ENCODE data around the gene TSEN2. TPM values are rescaled to one million over a fixed set of nuclear protein-coding genes. Genes with fewer than 3 reads are reported as not detected.

The TSEN2 gene
- total and polyA plus RNA-seq, 2 of the 13 experiments (the other 11 are each of a cell fraction or from before 2014, with no cell fraction given), result 11.0 to 17.3 TPM

DNA sequence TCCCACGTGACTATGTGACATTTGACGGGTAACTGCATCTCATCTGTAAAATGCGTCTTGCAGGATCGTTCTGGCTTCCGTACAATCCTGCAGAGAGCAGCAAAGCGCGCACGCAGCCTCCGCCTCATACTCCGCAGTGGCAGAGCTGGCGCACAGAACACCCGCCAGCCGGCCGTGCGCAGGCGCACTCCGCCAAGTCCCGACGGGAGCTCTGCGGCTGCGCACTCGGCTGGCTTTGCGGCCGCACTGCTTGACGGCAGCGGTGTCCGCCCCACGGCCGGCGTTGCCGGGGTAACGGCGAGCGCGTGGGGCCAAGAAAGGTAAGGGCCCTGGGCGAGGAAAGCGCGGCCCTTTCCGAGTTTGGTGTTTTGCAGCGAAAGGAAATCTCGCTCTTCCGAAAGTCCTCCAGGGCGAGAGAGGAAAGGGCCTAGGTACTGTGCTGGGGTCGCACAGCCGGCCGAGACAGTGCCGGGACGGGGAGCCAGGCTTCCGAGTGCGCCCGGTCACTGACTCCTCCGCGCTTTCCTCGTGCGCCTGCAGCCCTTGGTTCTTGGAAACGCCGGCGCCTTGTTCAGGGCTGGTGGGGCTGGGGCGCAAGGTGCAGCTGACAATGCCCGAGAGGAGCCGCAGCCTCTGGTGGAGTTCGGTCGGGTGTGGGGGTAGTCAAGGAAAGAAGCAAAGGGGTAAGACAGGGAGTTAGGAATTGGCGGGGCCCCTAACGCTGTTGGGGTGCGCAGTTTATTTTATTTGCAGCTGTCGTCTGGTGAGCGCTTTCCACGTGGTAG is at the start of gene TSEN2 (continued):
- TF ChIP-seq, protein P1, sequence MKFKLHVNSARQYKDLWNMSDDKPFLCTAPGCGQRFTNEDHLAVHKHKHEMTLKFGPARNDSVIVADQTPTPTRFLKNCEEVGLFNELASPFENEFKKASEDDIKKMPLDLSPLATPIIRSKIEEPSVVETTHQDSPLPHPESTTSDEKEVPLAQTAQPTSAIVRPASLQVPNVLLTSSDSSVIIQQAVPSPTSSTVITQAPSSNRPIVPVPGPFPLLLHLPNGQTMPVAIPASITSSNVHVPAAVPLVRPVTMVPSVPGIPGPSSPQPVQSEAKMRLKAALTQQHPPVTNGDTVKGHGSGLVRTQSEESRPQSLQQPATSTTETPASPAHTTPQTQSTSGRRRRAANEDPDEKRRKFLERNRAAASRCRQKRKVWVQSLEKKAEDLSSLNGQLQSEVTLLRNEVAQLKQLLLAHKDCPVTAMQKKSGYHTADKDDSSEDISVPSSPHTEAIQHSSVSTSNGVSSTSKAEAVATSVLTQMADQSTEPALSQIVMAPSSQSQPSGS (CRISPR knock-in tag; IDR thresholded peaks at IDR 0.05), result no peak
- TF ChIP-seq CEBPG (CRISPR knock-in tag; IDR thresholded peaks at IDR 0.05) (peak; percentile 25; the same call in 1 of the 2 replicates), ZBTB21 (CRISPR knock-in tag; IDR thresholded peaks at IDR 0.05) (no peak), ZSCAN29 (CRISPR knock-in tag; conservative IDR thresholded peaks at IDR 0.05) (peak; percentile 67; the same call in 1 of the 2 replicates), FLYWCH1 (CRISPR knock-in tag; IDR thresholded peaks at IDR 0.05) (no peak), TMF1 (CRISPR knock-in tag; IDR thresholded peaks at IDR 0.05; ENCODE audit: low read depth) (no peak; the same call in 1 of the 2 replicates), ZNF101 (CRISPR knock-in tag; IDR thresholded peaks at IDR 0.05; ENCODE audit: borderline replicate concordance, low read depth) (no peak), KMT2B (CRISPR knock-in tag; IDR thresholded peaks at IDR 0.05) (peak; percentile 91), FOXJ3 (CRISPR knock-in tag; IDR thresholded peaks at IDR 0.05; ENCODE audit: borderline replicate concordance) (no peak; the same call in 1 of the 2 replicates)
- TF ChIP-seq, protein P2, sequence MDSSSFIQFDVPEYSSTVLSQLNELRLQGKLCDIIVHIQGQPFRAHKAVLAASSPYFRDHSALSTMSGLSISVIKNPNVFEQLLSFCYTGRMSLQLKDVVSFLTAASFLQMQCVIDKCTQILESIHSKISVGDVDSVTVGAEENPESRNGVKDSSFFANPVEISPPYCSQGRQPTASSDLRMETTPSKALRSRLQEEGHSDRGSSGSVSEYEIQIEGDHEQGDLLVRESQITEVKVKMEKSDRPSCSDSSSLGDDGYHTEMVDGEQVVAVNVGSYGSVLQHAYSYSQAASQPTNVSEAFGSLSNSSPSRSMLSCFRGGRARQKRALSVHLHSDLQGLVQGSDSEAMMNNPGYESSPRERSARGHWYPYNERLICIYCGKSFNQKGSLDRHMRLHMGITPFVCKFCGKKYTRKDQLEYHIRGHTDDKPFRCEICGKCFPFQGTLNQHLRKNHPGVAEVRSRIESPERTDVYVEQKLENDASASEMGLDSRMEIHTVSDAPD (CRISPR knock-in tag; IDR thresholded peaks at IDR 0.05), result 0 out of 2 replicates have a peak, but pooled peaks have one; percentile 38
- TF ChIP-seq, protein P3, sequence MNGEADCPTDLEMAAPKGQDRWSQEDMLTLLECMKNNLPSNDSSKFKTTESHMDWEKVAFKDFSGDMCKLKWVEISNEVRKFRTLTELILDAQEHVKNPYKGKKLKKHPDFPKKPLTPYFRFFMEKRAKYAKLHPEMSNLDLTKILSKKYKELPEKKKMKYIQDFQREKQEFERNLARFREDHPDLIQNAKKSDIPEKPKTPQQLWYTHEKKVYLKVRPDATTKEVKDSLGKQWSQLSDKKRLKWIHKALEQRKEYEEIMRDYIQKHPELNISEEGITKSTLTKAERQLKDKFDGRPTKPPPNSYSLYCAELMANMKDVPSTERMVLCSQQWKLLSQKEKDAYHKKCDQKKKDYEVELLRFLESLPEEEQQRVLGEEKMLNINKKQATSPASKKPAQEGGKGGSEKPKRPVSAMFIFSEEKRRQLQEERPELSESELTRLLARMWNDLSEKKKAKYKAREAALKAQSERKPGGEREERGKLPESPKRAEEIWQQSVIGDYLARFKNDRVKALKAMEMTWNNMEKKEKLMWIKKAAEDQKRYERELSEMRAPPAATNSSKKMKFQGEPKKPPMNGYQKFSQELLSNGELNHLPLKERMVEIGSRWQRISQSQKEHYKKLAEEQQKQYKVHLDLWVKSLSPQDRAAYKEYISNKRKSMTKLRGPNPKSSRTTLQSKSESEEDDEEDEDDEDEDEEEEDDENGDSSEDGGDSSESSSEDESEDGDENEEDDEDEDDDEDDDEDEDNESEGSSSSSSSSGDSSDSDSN (CRISPR knock-in tag; IDR thresholded peaks at IDR 0.05), result peak; percentile 66; the same call in 1 of the 2 replicates
- TF ChIP-seq, protein P4, sequence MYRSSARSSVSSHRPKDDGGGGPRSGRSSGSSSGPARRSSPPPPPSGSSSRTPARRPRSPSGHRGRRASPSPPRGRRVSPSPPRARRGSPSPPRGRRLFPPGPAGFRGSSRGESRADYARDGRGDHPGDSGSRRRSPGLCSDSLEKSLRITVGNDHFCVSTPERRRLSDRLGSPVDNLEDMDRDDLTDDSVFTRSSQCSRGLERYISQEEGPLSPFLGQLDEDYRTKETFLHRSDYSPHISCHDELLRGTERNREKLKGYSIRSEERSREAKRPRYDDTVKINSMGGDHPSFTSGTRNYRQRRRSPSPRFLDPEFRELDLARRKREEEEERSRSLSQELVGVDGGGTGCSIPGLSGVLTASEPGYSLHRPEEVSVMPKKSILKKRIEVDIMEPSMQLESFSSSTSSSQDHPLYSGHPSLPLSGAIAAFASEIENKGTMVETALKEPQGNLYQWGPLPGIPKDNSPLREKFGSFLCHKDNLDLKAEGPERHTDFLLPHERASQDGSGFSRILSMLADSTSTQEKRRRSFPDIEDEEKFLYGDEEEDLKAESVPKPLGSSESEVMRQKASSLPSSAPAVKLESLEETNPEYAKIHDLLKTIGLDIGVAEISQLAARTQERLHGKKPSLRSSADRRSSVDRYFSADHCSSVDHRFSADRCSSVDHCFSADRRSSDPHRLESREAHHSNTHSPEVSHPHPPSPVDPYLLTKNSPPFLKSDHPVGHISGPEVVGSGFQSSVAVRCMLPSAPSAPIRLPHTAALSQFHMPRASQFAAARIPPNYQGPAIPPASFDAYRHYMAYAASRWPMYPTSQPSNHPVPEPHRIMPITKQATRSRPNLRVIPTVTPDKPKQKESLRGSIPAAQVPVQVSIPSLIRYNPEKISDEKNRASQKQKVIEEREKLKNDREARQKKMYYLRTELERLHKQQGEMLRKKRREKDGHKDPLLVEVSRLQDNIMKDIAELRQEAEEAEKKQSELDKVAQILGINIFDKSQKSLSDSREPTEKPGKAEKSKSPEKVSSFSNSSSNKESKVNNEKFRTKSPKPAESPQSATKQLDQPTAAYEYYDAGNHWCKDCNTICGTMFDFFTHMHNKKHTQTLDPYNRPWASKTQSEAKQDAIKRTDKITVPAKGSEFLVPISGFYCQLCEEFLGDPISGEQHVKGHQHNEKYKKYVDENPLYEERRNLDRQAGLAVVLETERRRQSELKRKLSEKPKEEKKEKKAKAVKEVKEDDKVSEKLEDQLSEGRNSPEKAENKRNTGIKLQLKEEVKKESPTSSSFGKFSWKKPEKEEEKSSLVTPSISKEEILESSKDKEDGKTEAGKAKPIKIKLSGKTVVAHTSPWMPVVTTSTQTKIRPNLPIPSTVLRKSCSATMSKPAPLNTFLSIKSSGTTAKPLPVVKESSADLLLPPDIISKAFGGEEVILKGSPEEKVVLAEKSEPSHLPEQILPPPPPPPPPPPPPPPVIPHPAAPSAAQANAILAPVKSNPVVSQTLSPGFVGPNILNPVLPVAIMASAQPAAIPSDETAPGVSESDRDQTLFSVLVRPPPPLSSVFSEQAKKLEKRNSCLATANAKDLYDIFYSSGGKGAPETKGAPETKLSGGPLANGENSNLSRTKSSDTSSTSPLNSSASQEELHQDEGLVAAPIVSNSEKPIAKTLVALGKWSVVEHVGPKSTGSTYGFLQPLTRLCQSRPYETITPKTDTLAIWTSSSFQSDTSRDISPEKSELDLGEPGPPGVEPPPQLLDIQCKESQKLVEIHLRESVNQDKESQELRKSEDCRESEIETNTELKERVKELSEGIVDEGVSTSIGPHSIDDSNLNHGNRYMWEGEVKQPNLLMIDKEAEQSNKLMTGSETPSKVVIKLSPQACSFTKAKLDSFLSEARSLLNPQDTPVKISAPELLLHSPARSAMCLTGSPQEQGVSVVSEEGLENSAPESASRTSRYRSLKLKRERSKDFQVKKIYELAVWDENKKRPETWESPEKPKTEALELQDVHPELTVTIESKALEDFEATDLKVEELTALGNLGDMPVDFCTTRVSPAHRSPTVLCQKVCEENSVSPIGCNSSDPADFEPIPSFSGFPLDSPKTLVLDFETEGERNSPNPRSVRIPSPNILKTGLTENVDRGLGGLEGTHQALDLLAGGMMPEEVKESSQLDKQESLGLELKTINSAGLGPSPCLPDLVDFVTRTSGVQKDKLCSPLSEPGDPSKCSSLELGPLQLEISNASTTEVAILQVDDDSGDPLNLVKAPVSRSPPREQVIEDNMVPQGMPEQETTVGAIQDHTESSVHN (CRISPR knock-in tag; IDR thresholded peaks at IDR 0.05), result no peak; the same call in 1 of the 2 replicates
- TF ChIP-seq, protein P5, sequence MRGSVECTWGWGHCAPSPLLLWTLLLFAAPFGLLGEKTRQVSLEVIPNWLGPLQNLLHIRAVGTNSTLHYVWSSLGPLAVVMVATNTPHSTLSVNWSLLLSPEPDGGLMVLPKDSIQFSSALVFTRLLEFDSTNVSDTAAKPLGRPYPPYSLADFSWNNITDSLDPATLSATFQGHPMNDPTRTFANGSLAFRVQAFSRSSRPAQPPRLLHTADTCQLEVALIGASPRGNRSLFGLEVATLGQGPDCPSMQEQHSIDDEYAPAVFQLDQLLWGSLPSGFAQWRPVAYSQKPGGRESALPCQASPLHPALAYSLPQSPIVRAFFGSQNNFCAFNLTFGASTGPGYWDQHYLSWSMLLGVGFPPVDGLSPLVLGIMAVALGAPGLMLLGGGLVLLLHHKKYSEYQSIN (CRISPR knock-in tag; IDR thresholded peaks at IDR 0.05; ENCODE audit: borderline replicate concordance), result no peak
